RPMI8226 (cell line): ENCODE measurements around the gene DGLUCY.
"Not testable (repeated sequence)": the region's sequence is repeated elsewhere in the genome, so short reads cannot be mapped to it uniquely, and the experiment has no call there.

Source experiments
- DNase-seq: peaks from one replicate; pipeline ENCODE4 v3.0.0-alpha.2; 2015

The DGLUCY gene

GRCh38 chr14:91108941-91109611, 4.8 kb upstream of the DGLUCY start:
- peak; percentile 62 for DNase-seq

GRCh38 chr14:91111443-91111842, 2.4 kb upstream of the DGLUCY start:
- DNase-seq = no peak

GRCh38 chr14:91112194-91112593, 1.7 kb upstream of the DGLUCY start:
- DNase-seq = no peak

- peak; percentile 85 for DNase-seq
These were observed 499 bp downstream of the DGLUCY start for GRCh38 chr14:91114079-91115065.

- DNase-seq = peak; percentile 46
These were observed 2.3 kb downstream of the DGLUCY start for GRCh38 chr14:91115986-91116770.

GRCh38 chr14:91116913-91117588, 3.2 kb downstream of the DGLUCY start:
- no peak for DNase-seq

GRCh38 chr14:91117960-91118359, 4.1 kb downstream of the DGLUCY start:
- no peak for DNase-seq

GRCh38 chr14:91118511-91119068, 4.7 kb downstream of the DGLUCY start:
- no peak for DNase-seq

- no peak for DNase-seq
These were observed 5.9 kb downstream of the DGLUCY start for GRCh38 chr14:91119556-91120311.

- DNase-seq = no peak
These were observed 9.3 kb downstream of the DGLUCY start for GRCh38 chr14:91123201-91123600.

- DNase-seq = not testable (repeated sequence)
These were observed 10.8 kb downstream of the DGLUCY start for GRCh38 chr14:91124406-91125270.

- DNase-seq = no peak
These were observed 11.4 kb downstream of the DGLUCY start for GRCh38 chr14:91125271-91125660.

GRCh38 chr14:91125801-91126200, 11.9 kb downstream of the DGLUCY start:
- DNase-seq = no peak

GRCh38 chr14:91126761-91127160, 12.9 kb downstream of the DGLUCY start:
- no peak for DNase-seq

- DNase-seq = peak; percentile 78
These were observed 13.5 kb downstream of the DGLUCY start for GRCh38 chr14:91127401-91127801.

GRCh38 chr14:91127924-91128323, 14.1 kb downstream of the DGLUCY start:
- DNase-seq = no peak

GRCh38 chr14:91128699-91129098, 14.8 kb downstream of the DGLUCY start:
- DNase-seq = no peak

- DNase-seq = no peak
These were observed 15.4 kb downstream of the DGLUCY start for GRCh38 chr14:91129261-91129660.

- no peak for DNase-seq
These were observed 21.2 kb downstream of the DGLUCY start for GRCh38 chr14:91135039-91135438.
